Measurements from ENCODE around the gene STKLD1. TPM values are rescaled to one million over a fixed set of nuclear protein-coding genes. Genes with fewer than 3 reads are reported as not detected.

Gene STKLD1
- total and polyA plus RNA-seq, 2 donors (not counting 1 experiment from before 2014, with no cell fraction given): 0.18 to 1.1 TPM

GRCh38 chr9:133377721-133378216 lies 1.6 kb downstream of the STKLD1 start:
- Mint-ChIP-seq H3K4me1 (peaks cover 16% of the 10 kb centered on the region), H3K27me3 (no peaks in the 10 kb centered on the region), H3K4me3 (no peak overlapping the region), H3K9me3 (ENCODE audit: insufficient read depth) (no peaks in the 10 kb centered on the region), H3K27ac (no peak overlapping the region)
- no peak overlapping the region for H3K27ac ChIP-seq (ENCODE audit: low read length in 2 of 2)
- peaks cover 0 to under 1% of the 10 kb centered on the region in 2 experiments for H3K36me3 ChIP-seq (replicated peaks in 1 of 2; ENCODE audit: control extremely low read depth in 1 of 2, control insufficient read depth in 1 of 2, extremely low read depth in 1 of 2, insufficient read depth in 2 of 2, low read length in 1 of 2)
- H3K9ac ChIP-seq (ENCODE audit: low read length): no peak overlapping the region
- H3K27me3 ChIP-seq (replicated peaks in 1 of 4; ENCODE audit: control extremely low read depth in 1 of 4, control insufficient read depth in 3 of 4, insufficient read depth in 4 of 4, low read length in 3 of 4): no peaks in the 10 kb centered on the region
- H4K20me1 ChIP-seq (ENCODE audit: control insufficient read depth, insufficient read depth, low read length, poor library complexity, severe bottlenecking): peaks cover 27% of the 10 kb centered on the region
- peaks cover 13 to 23% of the 10 kb centered on the region in 2 donors for H3K4me1 ChIP-seq (ENCODE audit: control insufficient read depth in 2 of 2, insufficient read depth in 2 of 2, low read length in 2 of 2)
- intact Hi-C loops (cut with micrococcal nuclease): loop anchor here (2.0 kb wide), 1 partner anchor 43 kb away; no protein-coding TSS in a partner anchor
- no peak overlapping the region for H3K4me2 ChIP-seq (replicated peaks; ENCODE audit: low read depth, low read length, poor library complexity, severe bottlenecking)
- POLR2A ChIA-PET: no interaction called here
- H3K9me3 ChIP-seq (ENCODE audit: control extremely low read depth in 1 of 3, control insufficient read depth in 2 of 3, insufficient read depth in 1 of 3, low read length in 2 of 3): no peaks in the 10 kb centered on the region
- no peak overlapping the region for H2AFZ ChIP-seq (ENCODE audit: insufficient read depth, low read depth, low read length, poor library complexity, severe bottlenecking)
- ATAC-seq (ENCODE audit: low read depth) (no peak), DNase-seq (no peak)
- peaks cover 31% of the 10 kb centered on the region for H3K79me2 ChIP-seq (ENCODE audit: control insufficient read depth, insufficient read depth, low read length)
- 76% methylated on average over 4 of the region's 6 CpGs for WGBS (ENCODE audit: insufficient coverage)
- CTCF ChIA-PET: no interaction called here
- no peak for TF ChIP-seq CTCF (IDR thresholded peaks at IDR 0.05)
- no peak for TF ChIP-seq EZH2 (IDR thresholded peaks at IDR 0.05; ENCODE audit: borderline replicate concordance, insufficient read depth, low read depth, low read length, poor library complexity, severe bottlenecking)
- no peak overlapping the region for H3K4me3 ChIP-seq (ENCODE audit: control extremely low read depth in 1 of 5, extremely low read depth in 1 of 5, insufficient read depth in 1 of 5, low read depth in 2 of 5, low read length in 4 of 5)

- Mint-ChIP-seq H3K4me3 (peak overlapping the region; percentile 47), H3K27ac (no peak overlapping the region), H3K4me1 (peaks cover 13% of the 10 kb centered on the region), H3K9me3 (ENCODE audit: insufficient read depth) (no peaks in the 10 kb centered on the region), H3K27me3 (no peaks in the 10 kb centered on the region)
- no peak overlapping the region for H2AFZ ChIP-seq (ENCODE audit: insufficient read depth, low read depth, low read length, poor library complexity, severe bottlenecking)
- H3K79me2 ChIP-seq (ENCODE audit: control insufficient read depth, insufficient read depth, low read length): peaks cover 24% of the 10 kb centered on the region
- ChIA-PET POLR2A (no interaction called here), CTCF (interaction anchor here (1.2 to 1.3 kb wide), 2 partner anchors 21 kb away, joined by 3 read pairs; no protein-coding TSS in a partner anchor)
- TF ChIP-seq EZH2 (IDR thresholded peaks at IDR 0.05; ENCODE audit: borderline replicate concordance, insufficient read depth, low read depth, low read length, poor library complexity, severe bottlenecking) (no peak), CTCF (IDR thresholded peaks at IDR 0.05) (no peak)
- H3K9ac ChIP-seq (ENCODE audit: low read length): no peak overlapping the region
- intact Hi-C loops (cut with micrococcal nuclease): no loop called here
- no peaks in the 10 kb centered on the region for H3K36me3 ChIP-seq (replicated peaks in 1 of 2; ENCODE audit: control extremely low read depth in 1 of 2, control insufficient read depth in 1 of 2, extremely low read depth in 1 of 2, insufficient read depth in 2 of 2, low read length in 1 of 2)
- DNase-seq: no peak
- no peak overlapping the region for H3K4me2 ChIP-seq (replicated peaks; ENCODE audit: low read depth, low read length, poor library complexity, severe bottlenecking)
- H4K20me1 ChIP-seq (ENCODE audit: control insufficient read depth, insufficient read depth, low read length, poor library complexity, severe bottlenecking): peaks cover 20% of the 10 kb centered on the region
- peaks cover 13 to 22% of the 10 kb centered on the region in 2 donors for H3K4me1 ChIP-seq (ENCODE audit: control insufficient read depth in 2 of 2, insufficient read depth in 2 of 2, low read length in 2 of 2)
- H3K4me3 ChIP-seq (ENCODE audit: control extremely low read depth in 1 of 5, extremely low read depth in 1 of 5, insufficient read depth in 1 of 5, low read depth in 2 of 5, low read length in 4 of 5): no peak overlapping the region
- no peaks in the 10 kb centered on the region for H3K9me3 ChIP-seq (ENCODE audit: control extremely low read depth in 1 of 3, control insufficient read depth in 2 of 3, insufficient read depth in 1 of 3, low read length in 2 of 3)
- 80% methylated on average over 1 of the region's 1 CpG for WGBS (ENCODE audit: insufficient coverage)
- H3K27ac ChIP-seq (ENCODE audit: low read length in 2 of 2): no peak overlapping the region
- no peak for ATAC-seq (ENCODE audit: low read depth)
- no peaks in the 10 kb centered on the region for H3K27me3 ChIP-seq (replicated peaks in 1 of 4; ENCODE audit: control extremely low read depth in 1 of 4, control insufficient read depth in 3 of 4, insufficient read depth in 4 of 4, low read length in 3 of 4)
These were observed 2.3 kb downstream of the STKLD1 start for GRCh38 chr9:133378408-133378962.
